ENCODE results near the gene FAM163A.
"Not testable (repeated sequence)": the region's sequence is repeated elsewhere in the genome, so short reads cannot be mapped to it uniquely, and the experiment has no call there.

The FAM163A gene

GRCh38 chr1:179742717-179743678 is at the start of gene FAM163A:
TSS of gene FAM163A (plus strand) at chr1:179743291. CDS start at chr1:179813098, 69,807 bp downstream.
- DNase-seq (ENCODE audit: low read depth in 2 of 2, low spot score in 1 of 2), result no peak

DNA sequence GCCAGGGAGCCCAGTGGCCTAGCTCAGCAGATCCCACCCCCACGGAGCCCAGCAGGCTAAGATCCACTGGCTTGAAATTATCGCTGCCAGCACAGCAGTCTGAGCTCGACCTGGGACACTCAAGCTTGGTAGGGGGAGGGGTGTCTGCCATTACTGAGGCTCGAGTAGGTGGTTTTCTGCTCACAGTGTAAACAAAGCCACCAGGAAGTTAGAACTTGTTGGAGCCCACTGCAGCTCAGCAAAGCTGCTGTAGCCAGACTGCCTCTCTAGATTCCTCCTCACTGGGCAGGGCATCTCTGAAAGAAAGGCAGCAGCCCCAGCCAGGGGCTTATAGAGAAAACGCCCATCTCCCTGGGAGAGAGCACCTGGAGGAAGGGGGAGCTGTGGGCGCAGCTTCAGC is 48.6 kb upstream of the FAM163A start:
- not testable (repeated sequence) for DNase-seq (ENCODE audit: low read depth in 2 of 2, low spot score in 1 of 2)

DNA sequence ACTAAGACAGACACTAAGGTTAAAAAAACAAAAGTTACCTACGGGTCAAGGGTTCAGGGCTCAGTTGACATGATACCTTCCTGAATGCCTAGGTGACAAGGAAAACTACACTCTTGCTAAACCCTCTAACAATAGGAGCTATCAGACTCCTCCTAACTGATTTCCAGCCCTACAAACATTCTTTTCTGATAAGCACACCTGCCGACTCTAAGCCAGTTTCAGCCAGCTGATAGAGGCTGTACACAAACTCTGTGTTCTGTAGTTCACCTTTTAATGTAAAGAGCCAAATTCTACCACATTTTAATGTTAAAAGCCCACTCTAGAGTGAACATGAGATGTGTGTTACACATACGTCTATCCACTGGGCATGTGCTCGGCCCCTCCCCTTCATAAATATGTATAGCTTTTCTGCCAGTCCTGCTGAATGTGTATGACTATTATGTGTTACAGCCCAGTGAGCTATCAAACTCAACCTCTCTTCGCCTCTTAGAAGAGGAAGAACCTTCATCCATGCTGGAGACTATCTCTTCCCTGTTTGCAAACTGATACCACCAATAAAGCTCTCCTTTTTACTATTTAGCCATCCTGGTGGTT is 40.0 kb upstream of the FAM163A start:
- no peak for DNase-seq (ENCODE audit: low read depth in 2 of 2, low spot score in 1 of 2)

GRCh38 chr1:179706339-179706941 is 36.7 kb upstream of the FAM163A start:
- DNase-seq (ENCODE audit: low read depth in 2 of 2, low spot score in 1 of 2), result peak in 1 of 2 donors; percentile 16

DNA sequence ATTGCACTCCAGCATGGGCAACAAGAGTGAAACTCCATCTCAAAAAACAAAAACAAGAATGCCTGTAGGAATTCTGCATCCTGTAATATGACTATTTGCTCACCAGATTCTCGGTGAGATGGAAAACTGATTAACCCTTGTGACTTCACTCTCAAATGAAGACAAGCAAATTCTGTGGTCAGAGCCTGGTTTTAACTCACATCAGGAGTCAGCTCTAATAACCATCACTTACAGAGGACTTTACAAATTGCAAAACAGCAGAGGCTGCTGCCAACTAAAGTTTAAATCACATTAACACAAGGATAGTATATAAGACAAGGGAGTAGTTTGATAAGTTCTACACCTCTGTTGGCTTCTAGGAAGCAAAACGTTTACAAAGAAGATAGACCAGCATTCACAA is 35.7 kb upstream of the FAM163A start:
- no peak for DNase-seq (ENCODE audit: low read depth in 2 of 2, low spot score in 1 of 2)

DNA sequence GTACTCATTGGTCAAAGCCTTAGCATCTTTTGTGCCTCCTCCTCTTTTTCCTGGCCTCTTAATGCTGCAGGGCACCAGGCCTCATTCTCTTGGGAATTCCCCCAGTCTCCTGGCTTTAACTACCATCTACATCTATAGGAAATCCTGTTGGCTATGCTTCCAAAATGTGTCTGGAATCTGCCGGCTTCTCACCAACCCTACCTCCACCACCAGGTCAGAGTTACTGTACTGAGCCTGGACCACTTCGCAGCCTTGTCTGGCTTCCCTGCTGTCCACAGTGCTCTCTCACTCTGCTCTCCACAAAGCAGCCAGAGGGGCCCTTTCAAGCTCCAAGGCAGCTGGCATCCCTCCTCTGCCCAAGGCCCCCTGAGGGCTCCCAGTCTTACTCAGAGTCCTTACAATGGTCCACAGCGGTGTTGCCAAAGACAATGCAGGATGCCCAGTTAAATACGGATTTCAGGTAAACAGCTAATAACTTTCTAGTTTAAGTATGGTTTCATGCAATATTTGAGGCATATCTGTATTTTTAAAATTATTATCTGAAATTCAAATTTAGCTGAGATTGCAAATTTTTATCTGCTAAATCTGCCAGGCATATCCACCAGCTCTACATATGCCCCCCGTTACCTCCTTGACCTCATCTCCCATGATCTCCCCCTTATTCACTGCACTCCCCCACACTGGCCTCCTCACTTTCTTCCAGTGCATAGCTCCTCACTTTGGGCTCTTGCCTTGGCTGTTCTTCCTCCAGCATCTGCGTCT is 34.5 kb upstream of the FAM163A start:
- DNase-seq (ENCODE audit: low read depth in 2 of 2, low spot score in 1 of 2), result no peak

- DNase-seq (ENCODE audit: low read depth in 2 of 2, low spot score in 1 of 2), result no peak
Measured at GRCh38 chr1:179709841-179710329, 33.2 kb upstream of the FAM163A start.

DNA sequence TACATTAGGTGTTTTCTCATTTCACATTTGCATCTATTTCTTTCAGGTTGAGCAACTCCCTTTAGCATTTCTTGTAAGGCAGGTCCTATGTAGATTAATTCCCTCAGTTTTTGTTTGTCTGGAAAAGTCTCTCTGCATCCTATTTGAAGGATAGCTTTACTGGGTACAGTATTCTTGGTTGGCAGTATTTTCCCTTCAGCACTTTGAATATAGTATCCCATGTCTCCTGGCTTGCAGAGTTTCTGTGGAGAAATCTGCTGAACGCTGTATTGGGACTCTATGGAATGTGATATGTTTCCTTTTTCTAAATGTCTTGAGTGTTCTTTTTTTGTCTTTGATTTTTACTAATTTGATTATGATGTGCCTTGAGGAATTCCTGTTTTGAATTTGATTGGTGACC is 28.9 kb upstream of the FAM163A start:
- no peak for DNase-seq (ENCODE audit: low read depth in 2 of 2, low spot score in 1 of 2)

DNA sequence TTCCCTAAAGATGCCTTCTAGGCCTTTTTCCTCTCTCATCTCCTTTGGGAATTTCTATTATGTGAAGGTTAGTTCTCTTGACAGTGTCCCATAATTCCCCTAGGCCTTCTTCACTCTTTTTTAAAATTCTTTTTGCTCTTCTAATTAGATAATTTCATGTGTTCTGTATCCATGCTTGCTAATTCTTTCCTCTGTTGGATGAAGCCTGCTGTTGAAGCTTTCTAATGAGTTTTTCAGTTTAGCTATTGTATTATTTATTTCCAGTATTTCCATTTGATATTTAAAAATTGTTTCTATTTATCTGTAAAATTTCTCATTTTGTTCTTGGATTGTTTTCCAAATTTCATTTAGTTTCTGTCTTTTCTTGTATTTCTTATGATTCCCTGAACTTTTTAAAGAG is 28.5 kb upstream of the FAM163A start:
- no peak for DNase-seq (ENCODE audit: low read depth in 2 of 2, low spot score in 1 of 2)

- no peak for DNase-seq (ENCODE audit: low read depth in 2 of 2, low spot score in 1 of 2)
Measured at GRCh38 chr1:179719272-179719671, 23.8 kb upstream of the FAM163A start.

DNA sequence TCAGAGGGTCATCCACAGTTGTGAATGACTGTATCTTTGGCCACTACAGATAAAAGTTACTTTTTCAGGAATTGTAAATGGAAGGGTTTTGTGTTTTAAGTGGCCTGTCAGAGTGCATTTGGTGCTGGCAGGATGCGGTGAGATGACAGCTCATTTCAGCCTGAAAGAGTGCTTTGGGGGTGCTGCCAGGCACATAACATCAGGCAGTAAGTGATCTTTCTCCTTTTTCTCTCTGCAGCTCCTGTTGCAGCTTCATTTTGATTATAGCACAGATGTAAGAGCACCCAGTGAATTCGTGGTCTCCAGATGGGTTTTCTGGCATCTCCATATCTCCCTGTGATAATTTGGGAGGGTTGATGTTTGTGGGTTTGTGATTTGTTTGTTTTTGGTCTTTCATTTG is 14.8 kb upstream of the FAM163A start:
- DNase-seq (ENCODE audit: low read depth in 2 of 2, low spot score in 1 of 2), result no peak

GRCh38 chr1:179729881-179730280 is 13.2 kb upstream of the FAM163A start:
- no peak for DNase-seq (ENCODE audit: low read depth in 2 of 2, low spot score in 1 of 2)

GRCh38 chr1:179731643-179732042 is 11.4 kb upstream of the FAM163A start:
- DNase-seq (ENCODE audit: low read depth in 2 of 2, low spot score in 1 of 2), result no peak

DNA sequence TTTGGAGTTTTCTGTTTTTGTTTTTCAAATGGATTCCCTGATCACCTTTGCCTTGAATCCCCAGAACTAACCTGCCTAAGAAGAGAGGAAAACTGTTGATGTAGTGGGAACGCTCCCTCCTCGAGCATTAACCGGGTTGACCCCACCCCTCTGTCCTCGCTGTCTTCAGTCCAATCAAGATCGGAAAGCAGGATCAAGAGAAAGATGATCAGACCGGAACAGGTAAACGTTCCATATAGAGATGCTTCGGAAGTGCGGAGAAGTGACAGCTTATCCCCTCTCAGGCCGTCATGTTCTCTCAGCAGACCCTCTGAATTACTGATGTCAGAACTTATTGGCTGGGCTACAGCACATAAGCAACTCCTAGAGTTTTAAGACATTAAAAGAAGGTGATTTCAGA is 800 bp upstream of the FAM163A start:
- no peak for DNase-seq (ENCODE audit: low read depth in 2 of 2, low spot score in 1 of 2)

DNA sequence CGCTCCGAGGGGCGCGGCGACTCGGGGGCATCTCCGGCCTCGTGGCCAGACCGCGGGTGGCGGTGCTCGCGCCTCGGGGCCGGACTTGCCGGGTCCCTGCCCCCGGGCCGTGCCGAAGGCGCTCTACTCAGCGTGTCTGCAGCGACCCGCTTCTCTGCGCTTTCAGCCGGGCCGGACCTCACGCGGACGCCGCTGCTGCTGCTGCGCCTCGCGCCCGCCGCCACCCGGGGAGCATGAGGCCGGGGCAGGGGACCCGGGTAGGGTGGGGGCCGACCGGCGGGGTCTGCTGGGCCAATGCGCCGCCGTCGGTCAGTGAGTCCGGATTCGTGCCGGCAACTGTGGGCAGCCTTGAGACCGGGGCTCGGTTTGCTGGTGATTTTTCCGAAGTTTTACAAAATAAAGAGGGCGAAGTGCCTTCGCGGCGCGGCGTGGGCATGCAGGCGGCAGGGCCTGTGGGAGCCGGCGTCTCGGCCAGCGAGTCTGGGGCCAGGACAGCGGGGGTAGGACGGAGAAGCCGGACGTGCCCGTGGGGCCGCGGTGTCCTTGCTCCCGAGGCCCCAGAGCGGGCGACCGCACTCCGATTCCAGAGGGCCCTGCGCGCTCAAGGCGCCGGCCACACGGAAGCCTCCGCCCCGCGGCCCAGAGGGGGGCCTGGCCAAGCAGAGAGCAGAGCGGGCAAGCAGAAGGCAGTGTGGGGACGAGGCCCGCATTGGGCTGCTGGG is 749 bp downstream of the FAM163A start:
- no peak for DNase-seq (ENCODE audit: low read depth in 2 of 2, low spot score in 1 of 2)

- no peak for DNase-seq (ENCODE audit: low read depth in 2 of 2, low spot score in 1 of 2)
Measured at GRCh38 chr1:179744401-179745130, 1.5 kb downstream of the FAM163A start.

DNA sequence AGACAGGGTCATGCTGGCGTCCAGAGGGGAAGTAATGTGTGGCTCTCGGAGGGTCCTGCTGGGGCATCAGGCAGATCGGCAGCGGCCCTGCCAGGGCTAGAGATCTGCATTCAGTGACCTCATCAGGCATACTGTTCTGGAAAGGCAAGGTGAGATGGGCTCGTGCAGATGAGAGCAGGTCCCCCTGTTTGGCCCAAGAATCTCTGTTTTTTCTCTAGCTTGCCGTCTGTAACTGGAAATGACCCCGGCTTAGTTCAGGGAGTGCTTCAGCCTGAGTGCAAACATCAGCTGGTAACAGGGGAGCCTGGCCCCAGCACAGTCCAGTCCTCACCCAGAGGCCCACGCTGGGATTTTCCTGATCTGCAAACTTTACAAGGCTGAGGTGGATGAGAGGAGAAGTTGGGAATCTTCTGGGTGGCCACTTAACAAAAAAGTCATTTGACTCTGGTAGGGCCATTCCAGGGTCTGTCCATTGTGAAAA is 2.1 kb downstream of the FAM163A start:
- DNase-seq (ENCODE audit: low read depth in 2 of 2, low spot score in 1 of 2), result no peak

GRCh38 chr1:179745743-179746142 is 2.7 kb downstream of the FAM163A start:
- no peak for DNase-seq (ENCODE audit: low read depth in 2 of 2, low spot score in 1 of 2)

DNA sequence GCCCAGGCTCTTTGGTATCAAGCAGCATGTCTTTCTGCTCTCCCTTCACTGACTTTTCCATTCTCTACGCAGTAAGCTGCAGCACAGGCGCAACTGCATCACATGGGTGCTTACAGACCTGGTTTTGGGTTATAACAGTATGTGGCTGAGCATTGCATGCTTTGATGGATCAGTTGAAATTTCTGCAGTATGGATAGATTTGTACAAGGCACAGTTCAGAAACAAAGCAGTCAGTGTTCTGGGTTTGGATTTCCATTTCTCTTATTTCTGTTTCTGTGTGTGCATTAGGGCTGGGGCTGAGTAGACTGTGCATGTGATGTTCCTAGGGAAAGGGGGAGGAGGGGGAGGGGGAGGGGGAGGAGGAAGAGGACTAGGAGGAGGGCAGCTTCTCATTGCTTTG is 4.5 kb downstream of the FAM163A start:
- DNase-seq (ENCODE audit: low read depth in 2 of 2, low spot score in 1 of 2), result no peak

DNA sequence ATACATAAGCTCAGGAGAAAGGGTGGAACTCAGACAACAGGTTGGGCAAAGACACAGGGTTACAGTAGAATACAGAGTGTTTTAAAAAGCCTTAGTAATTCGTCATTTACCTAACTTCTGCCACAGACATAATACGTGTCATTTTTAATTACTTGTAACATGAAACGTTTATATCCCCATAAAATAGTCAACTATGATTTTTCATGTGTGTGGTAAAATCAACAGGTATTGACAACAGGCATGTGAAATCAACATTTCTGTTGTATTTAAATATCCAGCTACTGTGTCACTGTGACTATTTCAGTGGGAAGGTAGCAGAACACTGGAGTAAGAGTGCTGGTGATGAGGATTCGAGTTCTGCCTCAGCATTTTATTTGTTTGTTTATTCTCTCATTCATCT is 5.7 kb downstream of the FAM163A start:
- DNase-seq (ENCODE audit: low read depth in 2 of 2, low spot score in 1 of 2), result no peak
